OCI-LY1 (cell line): Measurements from ENCODE around the gene C1QTNF7.

Experiments used
- H2AFZ ChIP-seq: fragments of 200-600 bp; sonication (generic), shearing (Covaris generic); 2 replicates; pipeline ENCODE4 v1.6.0; 2014; ENCODE audit warnings: antibody characterized with exemption, mild to moderate bottlenecking, low read length
- H3F3A ChIP-seq: fragments of 200-600 bp; sonication (generic), shearing (Covaris generic); 2 replicates; pipeline ENCODE4 v1.6.0; 2014; ENCODE audit warnings: mild to moderate bottlenecking, antibody characterized with exemption, low read length, moderate library complexity; ENCODE audit not compliant: insufficient read depth
- H3K27ac ChIP-seq: fragments of 200-600 bp; sonication (generic); 2 replicates; pipeline ENCODE4 v1.5.1; 2014; ENCODE audit warnings: low read length, mixed run types, mild to moderate bottlenecking, low read depth; ENCODE audit not compliant: poor library complexity, severe bottlenecking
- H3K27me3 ChIP-seq: fragments of 200-600 bp; sonication (generic); 2 replicates; pipeline ENCODE4 v1.6.0; 2014; ENCODE audit warnings: antibody characterized with exemption, mild to moderate bottlenecking, low read length, moderate library complexity; ENCODE audit not compliant: insufficient read depth
- H3K36me3 ChIP-seq: fragments of 200-600 bp; sonication (generic); 2 replicates; pipeline ENCODE4 v1.6.1; 2014; ENCODE audit warnings: mild to moderate bottlenecking, antibody characterized with exemption, low read length, moderate library complexity, mixed read lengths; ENCODE audit not compliant: insufficient read depth
- H3K4me1 ChIP-seq: fragments of 200-600 bp; sonication (generic); 2 replicates; pipeline ENCODE4 v1.5.1; 2014; ENCODE audit warnings: mild to moderate bottlenecking, low read length, moderate library complexity; ENCODE audit not compliant: insufficient read depth, severe bottlenecking
- H3K4me2 ChIP-seq: fragments of 200-600 bp; sonication (generic), shearing (Covaris generic); 2 replicates; pipeline ENCODE4 v1.6.1; 2014; ENCODE audit warnings: low read length
- H3K4me3 ChIP-seq: fragments of 200-600 bp; sonication (generic); 2 replicates; pipeline ENCODE4 v1.5.1; 2014; ENCODE audit warnings: low read length, low read depth, mild to moderate bottlenecking, mixed read lengths; ENCODE audit not compliant: poor library complexity, severe bottlenecking
- H3K79me2 ChIP-seq: fragments of 200-600 bp; shearing (Covaris generic); 2 replicates; pipeline ENCODE4 v1.6.1; 2016; ENCODE audit warnings: mixed run types, low read length, mixed read lengths; ENCODE audit not compliant: insufficient read depth
- H3K9ac ChIP-seq: fragments of 200-600 bp; sonication (generic), shearing (Covaris generic); 2 replicates; pipeline ENCODE4 v1.6.1; 2014; ENCODE audit warnings: mild to moderate bottlenecking, low read length, mixed read lengths
- H3K9me2 ChIP-seq: fragments of 200-600 bp; sonication (generic), shearing (Covaris generic); 2 replicates; pipeline ENCODE4 v1.6.1; 2014; ENCODE audit warnings: low read depth, mild to moderate bottlenecking, low read length, mixed read lengths
- H3K9me3 ChIP-seq: fragments of 200-600 bp; shearing (Covaris generic); 2 replicates; pipeline ENCODE4 v1.6.1; 2014; ENCODE audit warnings: low read length, mixed read lengths
- H4K20me1 ChIP-seq: fragments of 200-600 bp; sonication (generic), shearing (Covaris generic); 2 replicates; pipeline ENCODE4 v1.6.0; 2016; ENCODE audit warnings: mild to moderate bottlenecking, low read length; ENCODE audit not compliant: insufficient read depth
- CTCF ChIP-seq: fragments of 200-600 bp; sonication (generic), shearing (Covaris generic); IDR thresholded peaks from 2 replicates; pipeline ENCODE4 v1.5.1; 2017; ENCODE audit warnings: mild to moderate bottlenecking, antibody characterized with exemption, low read length, moderate library complexity, mixed read lengths
- EZH2 ChIP-seq: fragments of 200-600 bp; sonication (generic), shearing (Covaris generic); IDR thresholded peaks from 2 replicates; pipeline ENCODE4 v1.8.0; 2017; ENCODE audit warnings: borderline replicate concordance, mixed run types, mild to moderate bottlenecking, antibody characterized with exemption, low read length, moderate library complexity, mixed read lengths

C1QTNF7 gene

GRCh38 chr4:15413623-15414019 lies 14.2 kb upstream of the C1QTNF7 start:
- H3F3A ChIP-seq, result no peaks in the 10 kb centered on the region
- H3K9ac ChIP-seq, result no peak overlapping the region
- no peaks in the 10 kb centered on the region for H3K79me2 ChIP-seq
- no peaks in the 10 kb centered on the region for H3K9me2 ChIP-seq
- H3K4me1 ChIP-seq, result peaks cover 59% of the 10 kb centered on the region
- no peaks in the 10 kb centered on the region for H4K20me1 ChIP-seq
- no peak for TF ChIP-seq CTCF
- TF ChIP-seq EZH2, result no peak
- no peaks in the 10 kb centered on the region for H3K27me3 ChIP-seq
- H3K4me2 ChIP-seq, result no peak overlapping the region; the same call in 1 of the 2 replicates
- H2AFZ ChIP-seq, result no peak overlapping the region
- no peak overlapping the region for H3K27ac ChIP-seq
- no peaks in the 10 kb centered on the region for H3K9me3 ChIP-seq
- no peaks in the 10 kb centered on the region for H3K36me3 ChIP-seq
- no peak overlapping the region for H3K4me3 ChIP-seq

GRCh38 chr4:15414551-15415091 lies 13.2 kb upstream of the C1QTNF7 start:
- H3K27me3 ChIP-seq, result no peaks in the 10 kb centered on the region
- H3K4me3 ChIP-seq, result no peak overlapping the region
- H3K9me3 ChIP-seq, result no peaks in the 10 kb centered on the region
- no peak overlapping the region for H3K27ac ChIP-seq
- H3K9me2 ChIP-seq, result no peaks in the 10 kb centered on the region
- no peak overlapping the region for H3K4me2 ChIP-seq
- H3K79me2 ChIP-seq, result no peaks in the 10 kb centered on the region
- no peaks in the 10 kb centered on the region for H3F3A ChIP-seq
- no peak for TF ChIP-seq EZH2
- TF ChIP-seq CTCF, result no peak
- H2AFZ ChIP-seq, result no peak overlapping the region
- H3K4me1 ChIP-seq, result peaks cover 53% of the 10 kb centered on the region
- no peaks in the 10 kb centered on the region for H4K20me1 ChIP-seq
- no peak overlapping the region for H3K9ac ChIP-seq
- H3K36me3 ChIP-seq, result no peaks in the 10 kb centered on the region

- H3K79me2 ChIP-seq, result no peaks in the 10 kb centered on the region
- no peak overlapping the region for H3K9ac ChIP-seq
- H3K4me1 ChIP-seq, result peaks cover 33% of the 10 kb centered on the region
- H3K27ac ChIP-seq, result no peak overlapping the region
- no peaks in the 10 kb centered on the region for H3K9me3 ChIP-seq
- no peak overlapping the region for H3K4me3 ChIP-seq
- TF ChIP-seq EZH2 (no peak), CTCF (no peak)
- no peak overlapping the region for H2AFZ ChIP-seq
- H3K27me3 ChIP-seq, result no peaks in the 10 kb centered on the region
- no peak overlapping the region for H3K4me2 ChIP-seq
- no peaks in the 10 kb centered on the region for H4K20me1 ChIP-seq
- H3F3A ChIP-seq, result no peaks in the 10 kb centered on the region
- H3K9me2 ChIP-seq, result no peaks in the 10 kb centered on the region
- H3K36me3 ChIP-seq, result no peaks in the 10 kb centered on the region
Observed at GRCh38 chr4:15416357-15417232, 11.2 kb upstream of the C1QTNF7 start.
